Tibial nerve (tissue), 4 donors: ENCODE results near the gene MRPL50. TPM values are rescaled to one million over a fixed set of nuclear protein-coding genes. Genes with fewer than 3 reads are reported as not detected.

Experiments
- DNase-seq, 2 donors: peaks; one replicate each; pipeline ENCODE4 v3.0.0-alpha.2; 2019; ENCODE audit warnings: low spot score in 2 of 2
- H3K27ac ChIP-seq, 4 donors: fragments of 200-600 bp; sonication (generic) in 3 of 4; one replicate each; pipeline ENCODE4 v1.5.1; 2017 to 2019; ENCODE audit warnings: mild to moderate bottlenecking in 1 of 4
- H3K27me3 ChIP-seq, 2 donors: fragments of 200-600 bp; sonication (generic) in 1 of 2; one replicate each; pipeline versions ENCODE4 v1.5.1 to v1.6.0; 2017 to 2019
- H3K36me3 ChIP-seq, 3 donors: fragments of 200-600 bp; sonication (generic); one replicate each; pipeline ENCODE4 v1.5.1; 2018 to 2019
- H3K4me1 ChIP-seq, 4 donors: fragments of 200-600 bp; sonication (generic) in 3 of 4; one replicate each; pipeline ENCODE4 v1.5.1; 2017 to 2019
- H3K4me3 ChIP-seq, 4 donors: fragments of 200-600 bp; sonication (generic) in 3 of 4; one replicate each; pipeline ENCODE4 v1.5.1; 2017 to 2019; ENCODE audit warnings: mild to moderate bottlenecking in 1 of 4, moderate library complexity in 1 of 4
- H3K9me3 ChIP-seq, 4 donors: fragments of 200-600 bp; sonication (generic) in 3 of 4; one replicate each; pipeline ENCODE4 v1.5.1; 2017 to 2019
- CTCF ChIP-seq, 5 experiments: fragments of 200-600 bp in 3 of 5; fragments of 450-650 bp in 2 of 5; sonication (generic) in 3 of 5; IDR thresholded peaks; one replicate each; pipeline ENCODE4 v1.5.1; 2016 to 2019; ENCODE audit warnings: antibody characterized with exemption in 5 of 5, mild to moderate bottlenecking in 3 of 5, moderate library complexity in 2 of 5
- EP300 ChIP-seq, 2 donors: sonication (generic); formaldehyde crosslinking; IDR thresholded peaks; one replicate each; pipeline ENCODE4 v1.6.1; 2017; ENCODE audit warnings: antibody characterized with exemption in 2 of 2, mild to moderate bottlenecking in 1 of 2
- POLR2A ChIP-seq, 2 donors: fragments of 450-650 bp; IDR thresholded peaks; one replicate each; pipeline ENCODE4 v1.6.1; 2017; ENCODE audit warnings: antibody characterized with exemption in 2 of 2, mild to moderate bottlenecking in 2 of 2, moderate library complexity in 2 of 2
- WGBS, 2 donors: methylation state at CpG; one replicate each; pipeline ENCODE4 v1.1.5; 2018; 5-methylcytosine and 5-hydroxymethylcytosine counted together
- total RNA-seq, 4 donors: library from RNA; depleted of rRNA; stranded (reverse); fragments of >200 nt; gene quantifications; one replicate each; pipeline ENCODE4 v1.1.0, GENCODE V29; 2016

Gene MRPL50
- total RNA-seq, 4 donors from 2014 or later: 6.3 to 10.9 (median 8.5) TPM

- H3K4me1 ChIP-seq: no peaks in the 10 kb centered on the region
- WGBS, 2 donors: 84 to 92% methylated on average over 6 to 7 of the region's 7 CpGs
- TF ChIP-seq EP300 (IDR thresholded peaks at IDR 0.05) (no peak), POLR2A (IDR thresholded peaks at IDR 0.05) (no peak), CTCF (IDR thresholded peaks at IDR 0.05) (no peak)
Measured at GRCh38 chr9:101429736-101430135, 31.3 kb upstream of the MRPL50 start.

GRCh38 chr9:101428909-101429308, 30.5 kb upstream of the MRPL50 start:
- 82 to 86% methylated on average over 3 of the region's 3 CpGs for WGBS, 2 donors
- H3K27me3 ChIP-seq: no peaks in the 10 kb centered on the region
- TF ChIP-seq CTCF (IDR thresholded peaks at IDR 0.05) (no peak), POLR2A (IDR thresholded peaks at IDR 0.05) (no peak), EP300 (IDR thresholded peaks at IDR 0.05) (no peak)
- H3K4me3 ChIP-seq: no peak overlapping the region
- H3K36me3 ChIP-seq: no peaks in the 10 kb centered on the region
- no peak overlapping the region for H3K27ac ChIP-seq
- DNase-seq: no peak
- no peaks in the 10 kb centered on the region for H3K9me3 ChIP-seq
- no peaks in the 10 kb centered on the region for H3K4me1 ChIP-seq

More at GRCh38 chr9:101429736-101430135, 31.3 kb upstream of the MRPL50 start:
- no peaks in the 10 kb centered on the region for H3K36me3 ChIP-seq
- no peak for DNase-seq
- H3K4me3 ChIP-seq: no peak overlapping the region
- H3K27me3 ChIP-seq: no peaks in the 10 kb centered on the region
- H3K27ac ChIP-seq: no peak overlapping the region
- no peaks in the 10 kb centered on the region for H3K9me3 ChIP-seq

GRCh38 chr9:101427957-101428655, 29.7 kb upstream of the MRPL50 start:
- Histone ChIP-seq H3K9me3 (peaks cover 0 to 2% (median 0%) of the 10 kb centered on the region in 4 donors), H3K27me3 (no peaks in the 10 kb centered on the region), H3K27ac (no peak overlapping the region), H3K4me1 (no peaks in the 10 kb centered on the region), H3K36me3 (no peaks in the 10 kb centered on the region), H3K4me3 (no peak overlapping the region)
- TF ChIP-seq POLR2A (IDR thresholded peaks at IDR 0.05) (no peak), EP300 (IDR thresholded peaks at IDR 0.05) (no peak), CTCF (IDR thresholded peaks at IDR 0.05) (no peak)
- 87 to 92% methylated on average over 3 of the region's 3 CpGs for WGBS, 2 donors
- no peak for DNase-seq

GRCh38 chr9:101427358-101427757, 28.9 kb upstream of the MRPL50 start:
- DNase-seq: no peak
- no peak for TF ChIP-seq POLR2A (IDR thresholded peaks at IDR 0.05)
- no peak for TF ChIP-seq EP300 (IDR thresholded peaks at IDR 0.05)
- TF ChIP-seq CTCF (IDR thresholded peaks at IDR 0.05): no peak
- Histone ChIP-seq H3K36me3 (no peaks in the 10 kb centered on the region), H3K27ac (no peak overlapping the region), H3K4me1 (no peaks in the 10 kb centered on the region), H3K4me3 (no peak overlapping the region), H3K9me3 (peaks cover 0 to 7% (median 0%) of the 10 kb centered on the region in 4 donors), H3K27me3 (no peaks in the 10 kb centered on the region)
- 87 to 95% methylated on average over 8 of the region's 8 CpGs for WGBS, 2 donors

GRCh38 chr9:101421653-101422065, 23.2 kb upstream of the MRPL50 start:
- 75 to 78% methylated on average over 5 of the region's 5 CpGs for WGBS, 2 donors
- Histone ChIP-seq H3K36me3 (peaks cover 0 to 29% (median 0%) of the 10 kb centered on the region in 3 donors), H3K27ac (no peak overlapping the region), H3K9me3 (peaks cover 0 to 40% (median 3%) of the 10 kb centered on the region in 4 donors), H3K27me3 (no peaks in the 10 kb centered on the region), H3K4me3 (no peak overlapping the region), H3K4me1 (no peaks in the 10 kb centered on the region)
- DNase-seq: no peak
- no peak for TF ChIP-seq CTCF (IDR thresholded peaks at IDR 0.05)
- TF ChIP-seq POLR2A (IDR thresholded peaks at IDR 0.05): no peak
